Measurements from ENCODE around the gene KANSL1. TPM values are rescaled to one million over a fixed set of nuclear protein-coding genes. Genes with fewer than 3 reads are reported as not detected.
A peak's percentile ranks its signal among the peaks of the same experiment; 100 is the strongest.

KANSL1 gene
- total RNA-seq, 1 experiment from 2014 or later, result 72.7 TPM

- TF ChIP-seq USF1 (CRISPR knock-in tag; IDR thresholded peaks at IDR 0.05) (peak; percentile 75), CBFB (CRISPR knock-in tag; IDR thresholded peaks at IDR 0.05; ENCODE audit: low read depth) (no peak), ZMAT4 (CRISPR knock-in tag; IDR thresholded peaks at IDR 0.05) (no peak), NR3C1 (CRISPR knock-in tag; conservative IDR thresholded peaks at IDR 0.05; ENCODE audit: low read depth) (no peak), MYBL2 (CRISPR knock-in tag; IDR thresholded peaks at IDR 0.05) (no peak), TCF7 (CRISPR knock-in tag; IDR thresholded peaks at IDR 0.05; ENCODE audit: low read depth) (no peak), CREB1 (CRISPR knock-in tag; IDR thresholded peaks at IDR 0.05) (no peak), ZBTB21 (CRISPR knock-in tag; IDR thresholded peaks at IDR 0.05; ENCODE audit: borderline replicate concordance) (no peak), MAX (CRISPR knock-in tag; IDR thresholded peaks at IDR 0.05) (peak; percentile 11; the same call in 1 of the 2 replicates), ZSCAN18 (CRISPR knock-in tag; IDR thresholded peaks at IDR 0.05) (no peak), ZNF532 (CRISPR knock-in tag; IDR thresholded peaks at IDR 0.05; ENCODE audit: borderline replicate concordance) (no peak), IRF1 (CRISPR knock-in tag; IDR thresholded peaks at IDR 0.05) (no peak), NFATC4 (CRISPR knock-in tag; IDR thresholded peaks at IDR 0.05) (no peak), ARID4B (CRISPR knock-in tag; IDR thresholded peaks at IDR 0.05; ENCODE audit: borderline replicate concordance) (no peak), IRF2 (CRISPR knock-in tag; IDR thresholded peaks at IDR 0.05; ENCODE audit: borderline replicate concordance, low read depth) (no peak), JAZF1 (CRISPR knock-in tag; IDR thresholded peaks at IDR 0.05) (no peak), SOX15 (CRISPR knock-in tag; IDR thresholded peaks at IDR 0.05) (no peak), RORB (CRISPR knock-in tag; IDR thresholded peaks at IDR 0.05) (no peak), USF2 (CRISPR knock-in tag; IDR thresholded peaks at IDR 0.05) (peak; percentile 80)
These were observed 634 bp downstream of the KANSL1 start (continued) for GRCh38 chr17:46192439-46193150.

All from WTC11 (cell line).